Keratinocyte (primary cell): Measurements from ENCODE around the gene TENT4A.

Experiments
- CTCF ChIP-seq, 3 experiments: IDR thresholded peaks in 1 of 3; conservative IDR thresholded peaks in 1 of 3; optimal IDR thresholded peaks in 1 of 3; 2 replicates in 2 of 3; 3 replicates in 1 of 3; pipeline versions ENCODE3 to v1.5.1; 2011; ENCODE audit warnings: low read length in 3 of 3, mild to moderate bottlenecking in 3 of 3, moderate library complexity in 2 of 3, control low read depth in 1 of 3, inconsistent platforms in 1 of 3; ENCODE audit not compliant: insufficient read depth in 2 of 3; ENCODE audit errors: extremely low read depth in 1 of 3
- EZH2 ChIP-seq: IDR thresholded peaks from one replicate; pipeline ENCODE4 v1.6.1; 2012; ENCODE audit warnings: inconsistent platforms, mild to moderate bottlenecking, low read length, moderate library complexity

- TF ChIP-seq CTCF (optimal IDR thresholded peaks at IDR 0.05 in 1 of 3, IDR thresholded peaks at IDR 0.05 in 1 of 3, conservative IDR thresholded peaks at IDR 0.05 in 1 of 3; ENCODE audit: extremely low read depth in 1 of 3, insufficient read depth in 2 of 3, low read length in 3 of 3) (no peak), EZH2 (no peak)
These were observed 39.3 kb upstream of the TENT4A start for GRCh38 chr5:6673963-6674362.
